Measurements from ENCODE around the gene EGFL6. TPM values are rescaled to one million over a fixed set of nuclear protein-coding genes. Genes with fewer than 3 reads are reported as not detected.

EGFL6 gene
- total RNA-seq (2014; rRNA removed; shearing (Covaris generic)), result not detected in 2 replicates

GRCh38 chrX:13569479-13570260 lies at the start of gene EGFL6:
TSS of gene EGFL6 (plus strand) at chrX:13569601. CDS start at chrX:13569862, 261 bp downstream.
- DNase-seq (ENCODE audit: low read depth), result no peak

- DNase-seq (ENCODE audit: low read depth), result no peak
These were observed 49.0 kb upstream of the EGFL6 start for GRCh38 chrX:13520351-13520750.

- no peak for DNase-seq (ENCODE audit: low read depth)
These were observed 48.5 kb upstream of the EGFL6 start for GRCh38 chrX:13520936-13521335.

- DNase-seq (ENCODE audit: low read depth), result no peak
These were observed 46.6 kb upstream of the EGFL6 start for GRCh38 chrX:13522811-13523210.

- DNase-seq (ENCODE audit: low read depth), result peak; percentile 82
These were observed 35.7 kb upstream of the EGFL6 start for GRCh38 chrX:13533726-13534125.

- peak; percentile 5 for DNase-seq (ENCODE audit: low read depth)
These were observed 33.8 kb upstream of the EGFL6 start for GRCh38 chrX:13535376-13536165.

- no peak for DNase-seq (ENCODE audit: low read depth)
These were observed 32.9 kb upstream of the EGFL6 start for GRCh38 chrX:13536551-13536950.

GRCh38 chrX:13538414-13538813 lies 31.0 kb upstream of the EGFL6 start:
- no peak for DNase-seq (ENCODE audit: low read depth)

- DNase-seq (ENCODE audit: low read depth), result no peak
These were observed 28.8 kb upstream of the EGFL6 start for GRCh38 chrX:13540602-13541001.

- DNase-seq (ENCODE audit: low read depth), result no peak
These were observed 23.7 kb upstream of the EGFL6 start for GRCh38 chrX:13545726-13546125.

GRCh38 chrX:13547671-13548070 lies 21.7 kb upstream of the EGFL6 start:
- DNase-seq (ENCODE audit: low read depth), result no peak

- no peak for DNase-seq (ENCODE audit: low read depth)
These were observed 19.1 kb upstream of the EGFL6 start for GRCh38 chrX:13550346-13550745.

- DNase-seq (ENCODE audit: low read depth), result no peak
These were observed 17.8 kb upstream of the EGFL6 start for GRCh38 chrX:13551610-13552009.

GRCh38 chrX:13552892-13553291 lies 16.5 kb upstream of the EGFL6 start:
- DNase-seq (ENCODE audit: low read depth), result no peak

GRCh38 chrX:13565511-13565910 lies 3.9 kb upstream of the EGFL6 start:
- no peak for DNase-seq (ENCODE audit: low read depth)

- DNase-seq (ENCODE audit: low read depth), result no peak
These were observed 832 bp downstream of the EGFL6 start for GRCh38 chrX:13570261-13570605.

- DNase-seq (ENCODE audit: low read depth), result no peak
These were observed 1.7 kb downstream of the EGFL6 start for GRCh38 chrX:13571136-13571535.

GRCh38 chrX:13574600-13574999 lies 5.2 kb downstream of the EGFL6 start:
- DNase-seq (ENCODE audit: low read depth), result no peak

GRCh38 chrX:13579661-13580060 lies 10.3 kb downstream of the EGFL6 start:
- no peak for DNase-seq (ENCODE audit: low read depth)

GRCh38 chrX:13581554-13581953 lies 12.2 kb downstream of the EGFL6 start:
- no peak for DNase-seq (ENCODE audit: low read depth)

- no peak for DNase-seq (ENCODE audit: low read depth)
These were observed 18.5 kb downstream of the EGFL6 start for GRCh38 chrX:13587786-13588477.

GRCh38 chrX:13590207-13590606 lies 20.8 kb downstream of the EGFL6 start:
- DNase-seq (ENCODE audit: low read depth), result no peak

- no peak for DNase-seq (ENCODE audit: low read depth)
These were observed 21.5 kb downstream of the EGFL6 start for GRCh38 chrX:13590914-13591313.
